ENCODE results near the gene SLC36A1.

GRCh38 chr5:151405334-151406160, 41.9 kb upstream of the SLC36A1 start:
- no peak for TF ChIP-seq LEF1 (IDR thresholded peaks at IDR 0.05; ENCODE audit: borderline replicate concordance)
- TF ChIP-seq SUZ12 (IDR thresholded peaks at IDR 0.05), result no peak
- no peak for TF ChIP-seq FOXK2 (IDR thresholded peaks at IDR 0.05)

Measured in HEK293T (cell line).